ENCODE data around the gene AKR1C2.
"Not testable (repeated sequence)": the region's sequence is repeated elsewhere in the genome, so short reads cannot be mapped to it uniquely, and the experiment has no call there.

The AKR1C2 gene

GRCh38 chr10:5014200-5014910, 10.7 kb upstream of the AKR1C2 start:
- H3K9me3 ChIP-seq (ENCODE audit: control insufficient read depth in 5 of 5, low read length in 5 of 5); H3K36me3 ChIP-seq (ENCODE audit: control insufficient read depth in 5 of 5, insufficient read depth in 5 of 5, low read length in 5 of 5); H3K27ac ChIP-seq (ENCODE audit: low read depth, low read length); H3K4me3 ChIP-seq (ENCODE audit: low read depth in 1 of 5, low read length in 5 of 5); H3K27me3 ChIP-seq (ENCODE audit: control insufficient read depth in 5 of 5, insufficient read depth in 4 of 5, low read length in 5 of 5); H3K9ac ChIP-seq (ENCODE audit: low read length in 5 of 5): not testable (repeated sequence)
- peaks cover 0 to 26% (median 19%) of the 10 kb centered on the region in 5 donors for H3K4me1 ChIP-seq (ENCODE audit: control insufficient read depth in 5 of 5, insufficient read depth in 5 of 5, low read length in 5 of 5)

GRCh38 chr10:5013385-5013784, 9.7 kb upstream of the AKR1C2 start:
- Histone ChIP-seq H3K36me3 (ENCODE audit: control insufficient read depth in 5 of 5, insufficient read depth in 5 of 5, low read length in 5 of 5) (no peaks in the 10 kb centered on the region), H3K4me3 (ENCODE audit: low read depth in 1 of 5, low read length in 5 of 5) (no peak overlapping the region), H3K27ac (ENCODE audit: low read depth, low read length) (no peak overlapping the region), H3K9ac (ENCODE audit: low read length in 5 of 5) (no peak overlapping the region), H3K9me3 (ENCODE audit: control insufficient read depth in 5 of 5, low read length in 5 of 5) (no peaks in the 10 kb centered on the region), H3K27me3 (ENCODE audit: control insufficient read depth in 5 of 5, insufficient read depth in 4 of 5, low read length in 5 of 5) (no peaks in the 10 kb centered on the region), H3K4me1 (ENCODE audit: control insufficient read depth in 5 of 5, insufficient read depth in 5 of 5, low read length in 5 of 5) (peaks cover 0 to 19% (median 10%) of the 10 kb centered on the region in 5 donors)

GRCh38 chr10:5012595-5012994, 8.9 kb upstream of the AKR1C2 start:
- H3K36me3 ChIP-seq (ENCODE audit: control insufficient read depth in 5 of 5, insufficient read depth in 5 of 5, low read length in 5 of 5) = no peaks in the 10 kb centered on the region
- H3K27me3 ChIP-seq (ENCODE audit: control insufficient read depth in 5 of 5, insufficient read depth in 4 of 5, low read length in 5 of 5) = no peaks in the 10 kb centered on the region
- H3K4me1 ChIP-seq (ENCODE audit: control insufficient read depth in 5 of 5, insufficient read depth in 5 of 5, low read length in 5 of 5) = peaks cover 0 to 12% (median 4%) of the 10 kb centered on the region in 5 donors
- no peak overlapping the region for H3K27ac ChIP-seq (ENCODE audit: low read depth, low read length)
- no peak overlapping the region for H3K9ac ChIP-seq (ENCODE audit: low read length in 5 of 5)
- H3K9me3 ChIP-seq (ENCODE audit: control insufficient read depth in 5 of 5, low read length in 5 of 5) = no peaks in the 10 kb centered on the region
- H3K4me3 ChIP-seq (ENCODE audit: low read depth in 1 of 5, low read length in 5 of 5) = no peak overlapping the region

GRCh38 chr10:5011392-5011791, 7.7 kb upstream of the AKR1C2 start:
- H3K36me3 ChIP-seq (ENCODE audit: control insufficient read depth in 5 of 5, insufficient read depth in 5 of 5, low read length in 5 of 5); H3K27me3 ChIP-seq (ENCODE audit: control insufficient read depth in 5 of 5, insufficient read depth in 4 of 5, low read length in 5 of 5); H3K4me3 ChIP-seq (ENCODE audit: low read depth in 1 of 5, low read length in 5 of 5); H3K9me3 ChIP-seq (ENCODE audit: control insufficient read depth in 5 of 5, low read length in 5 of 5); H3K9ac ChIP-seq (ENCODE audit: low read length in 5 of 5); H3K4me1 ChIP-seq (ENCODE audit: control insufficient read depth in 5 of 5, insufficient read depth in 5 of 5, low read length in 5 of 5); H3K27ac ChIP-seq (ENCODE audit: low read depth, low read length): not testable (repeated sequence)

GRCh38 chr10:5010043-5010442, 6.4 kb upstream of the AKR1C2 start:
- H3K4me1 ChIP-seq (ENCODE audit: control insufficient read depth in 5 of 5, insufficient read depth in 5 of 5, low read length in 5 of 5); H3K4me3 ChIP-seq (ENCODE audit: low read depth in 1 of 5, low read length in 5 of 5): not testable (repeated sequence)

GRCh38 chr10:5008857-5009548, 5.3 kb upstream of the AKR1C2 start:
- H3K4me1 ChIP-seq (ENCODE audit: control insufficient read depth in 5 of 5, insufficient read depth in 5 of 5, low read length in 5 of 5); H3K27ac ChIP-seq (ENCODE audit: low read depth, low read length); H3K9ac ChIP-seq (ENCODE audit: low read length in 5 of 5); H3K36me3 ChIP-seq (ENCODE audit: control insufficient read depth in 5 of 5, insufficient read depth in 5 of 5, low read length in 5 of 5); H3K27me3 ChIP-seq (ENCODE audit: control insufficient read depth in 5 of 5, insufficient read depth in 4 of 5, low read length in 5 of 5); H3K9me3 ChIP-seq (ENCODE audit: control insufficient read depth in 5 of 5, low read length in 5 of 5); H3K4me3 ChIP-seq (ENCODE audit: low read depth in 1 of 5, low read length in 5 of 5): not testable (repeated sequence)

More at GRCh38 chr10:5010043-5010442, 6.4 kb upstream of the AKR1C2 start:
- H3K9me3 ChIP-seq (ENCODE audit: control insufficient read depth in 5 of 5, low read length in 5 of 5); H3K9ac ChIP-seq (ENCODE audit: low read length in 5 of 5); H3K27me3 ChIP-seq (ENCODE audit: control insufficient read depth in 5 of 5, insufficient read depth in 4 of 5, low read length in 5 of 5); H3K27ac ChIP-seq (ENCODE audit: low read depth, low read length); H3K36me3 ChIP-seq (ENCODE audit: control insufficient read depth in 5 of 5, insufficient read depth in 5 of 5, low read length in 5 of 5): not testable (repeated sequence)

GRCh38 chr10:5004501-5004900, 844 bp upstream of the AKR1C2 start:
- Histone ChIP-seq H3K4me1 (ENCODE audit: control insufficient read depth in 5 of 5, insufficient read depth in 5 of 5, low read length in 5 of 5) (peaks cover 0 to 17% (median 8%) of the 10 kb centered on the region in 5 donors), H3K36me3 (ENCODE audit: control insufficient read depth in 5 of 5, insufficient read depth in 5 of 5, low read length in 5 of 5) (peaks cover 0 to 11% (median 4%) of the 10 kb centered on the region in 5 donors)
- not testable (repeated sequence) for H3K27me3 ChIP-seq (ENCODE audit: control insufficient read depth in 5 of 5, insufficient read depth in 4 of 5, low read length in 5 of 5); H3K4me3 ChIP-seq (ENCODE audit: low read depth in 1 of 5, low read length in 5 of 5); H3K9ac ChIP-seq (ENCODE audit: low read length in 5 of 5); H3K9me3 ChIP-seq (ENCODE audit: control insufficient read depth in 5 of 5, low read length in 5 of 5); H3K27ac ChIP-seq (ENCODE audit: low read depth, low read length)

GRCh38 chr10:5004030-5004385, 351 bp upstream of the AKR1C2 start:
- not testable (repeated sequence) for H3K9me3 ChIP-seq (ENCODE audit: control insufficient read depth in 5 of 5, low read length in 5 of 5); H3K4me3 ChIP-seq (ENCODE audit: low read depth in 1 of 5, low read length in 5 of 5); H3K27me3 ChIP-seq (ENCODE audit: control insufficient read depth in 5 of 5, insufficient read depth in 4 of 5, low read length in 5 of 5); H3K27ac ChIP-seq (ENCODE audit: low read depth, low read length); H3K9ac ChIP-seq (ENCODE audit: low read length in 5 of 5)
- H3K4me1 ChIP-seq (ENCODE audit: control insufficient read depth in 5 of 5, insufficient read depth in 5 of 5, low read length in 5 of 5) = peaks cover 0 to 20% (median 8%) of the 10 kb centered on the region in 5 donors
- peaks cover 0 to 11% (median 4%) of the 10 kb centered on the region in 5 donors for H3K36me3 ChIP-seq (ENCODE audit: control insufficient read depth in 5 of 5, insufficient read depth in 5 of 5, low read length in 5 of 5)

GRCh38 chr10:5002013-5002727, 1.5 kb downstream of the AKR1C2 start:
- H3K27me3 ChIP-seq (ENCODE audit: control insufficient read depth in 5 of 5, insufficient read depth in 4 of 5, low read length in 5 of 5) = no peaks in the 10 kb centered on the region
- H3K4me3 ChIP-seq (ENCODE audit: low read depth in 1 of 5, low read length in 5 of 5) = peak overlapping the region; percentile 57 to 84 (median 72)
- H3K9ac ChIP-seq (ENCODE audit: low read length in 5 of 5) = peak overlapping the region; percentile 26 to 95 (median 84)
- peaks cover 0 to 28% (median 8%) of the 10 kb centered on the region in 5 donors for H3K4me1 ChIP-seq (ENCODE audit: control insufficient read depth in 5 of 5, insufficient read depth in 5 of 5, low read length in 5 of 5)
- peak overlapping the region; percentile 86 for H3K27ac ChIP-seq (ENCODE audit: low read depth, low read length)
- peaks cover 10 to 24% (median 16%) of the 10 kb centered on the region in 5 donors for H3K36me3 ChIP-seq (ENCODE audit: control insufficient read depth in 5 of 5, insufficient read depth in 5 of 5, low read length in 5 of 5)
- no peaks in the 10 kb centered on the region for H3K9me3 ChIP-seq (ENCODE audit: control insufficient read depth in 5 of 5, low read length in 5 of 5)

GRCh38 chr10:4998671-4999070, 5.0 kb downstream of the AKR1C2 start:
- H3K27ac ChIP-seq (ENCODE audit: low read depth, low read length) = peak overlapping the region; percentile 43

More at GRCh38 chr10:4998671-4999070, 5.0 kb downstream of the AKR1C2 start:
- Histone ChIP-seq H3K4me3 (ENCODE audit: low read depth in 1 of 5, low read length in 5 of 5) (peak overlapping the region in 1 of 5 donors; percentile 22), H3K4me1 (ENCODE audit: control insufficient read depth in 5 of 5, insufficient read depth in 5 of 5, low read length in 5 of 5) (peaks cover 0 to 30% (median 8%) of the 10 kb centered on the region in 5 donors), H3K27me3 (ENCODE audit: control insufficient read depth in 5 of 5, insufficient read depth in 4 of 5, low read length in 5 of 5) (no peaks in the 10 kb centered on the region), H3K36me3 (ENCODE audit: control insufficient read depth in 5 of 5, insufficient read depth in 5 of 5, low read length in 5 of 5) (peaks cover 10 to 27% (median 21%) of the 10 kb centered on the region in 5 donors), H3K9ac (ENCODE audit: low read length in 5 of 5) (no peak overlapping the region), H3K9me3 (ENCODE audit: control insufficient read depth in 5 of 5, low read length in 5 of 5) (no peaks in the 10 kb centered on the region)
